Hippocampal formation (tissue), 2 donors: Measurements from ENCODE around the gene SHC1.
"Not testable (repeated sequence)": the region's sequence is repeated elsewhere in the genome, so short reads cannot be mapped to it uniquely, and the experiment has no call there.

Experiments
- DNase-seq, 2 donors: peaks; one replicate each; lab custom pipeline; 2025; lab: John Stamatoyannopoulos, UW

SHC1 gene

GRCh38 chr1:154995301-154995983, 24.9 kb upstream of the SHC1 start:
- not testable (repeated sequence) for DNase-seq

- no peak for DNase-seq
Observed at GRCh38 chr1:154994591-154994990, 24.0 kb upstream of the SHC1 start.

DNA sequence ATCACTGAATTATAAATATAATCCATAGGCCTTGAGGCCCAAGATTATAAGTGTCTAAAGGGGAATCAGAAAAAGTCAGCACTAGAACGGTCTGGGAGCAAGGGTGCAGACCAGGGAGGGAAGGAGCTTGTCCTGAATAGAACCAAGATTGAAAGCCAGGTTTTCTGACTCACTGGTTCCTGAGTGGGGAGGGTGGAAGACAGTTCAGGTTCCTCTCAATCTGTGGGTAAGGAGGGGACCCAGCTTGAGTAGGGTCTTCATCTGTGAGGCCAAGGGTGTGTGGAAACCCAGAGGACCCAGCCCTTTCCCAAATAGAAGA, 23.7 kb upstream of the SHC1 start:
- no peak for DNase-seq

DNA sequence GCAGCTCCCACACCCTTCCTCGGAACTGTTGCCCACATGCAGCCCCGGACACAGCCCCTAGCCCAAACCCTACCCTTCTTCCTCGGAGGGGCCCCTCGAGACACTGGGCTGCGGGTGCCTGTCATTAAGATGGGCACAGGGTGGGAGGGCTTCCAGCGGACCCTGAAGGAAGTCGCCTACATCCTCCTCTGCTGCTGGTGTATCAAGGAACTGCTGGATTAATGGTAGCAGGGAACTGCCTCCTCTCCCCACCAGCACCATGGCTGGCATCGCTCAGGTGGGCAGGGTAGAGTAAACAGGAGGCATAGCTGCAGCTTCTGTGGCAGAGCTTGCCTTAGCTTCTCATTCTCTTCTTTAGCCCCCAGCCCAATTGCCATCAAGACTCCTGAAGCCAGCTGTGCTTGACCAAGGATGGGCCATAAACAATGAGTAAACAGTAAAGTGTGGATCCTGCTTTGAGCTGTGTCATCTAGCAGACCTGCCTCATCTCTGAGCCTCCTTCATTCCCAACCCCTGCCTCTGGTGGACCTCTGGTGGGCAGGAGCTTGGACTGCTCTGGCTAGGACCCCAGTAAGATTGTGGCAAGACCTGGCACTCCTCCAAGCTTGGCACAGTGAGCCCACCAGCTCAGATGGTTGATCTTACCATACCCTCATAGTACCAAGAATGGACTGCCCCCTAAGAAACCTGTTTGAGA, 23.2 kb upstream of the SHC1 start, which contains the start of gene LENEP:
Gene LENEP (plus strand): TSS at position 15 of the 697 bp plus-strand sequence. CDS start 22 bp downstream, at position 37.
- DNase-seq, result no peak

- DNase-seq, result no peak
Observed at GRCh38 chr1:154992721-154993571, 22.4 kb upstream of the SHC1 start.

DNA sequence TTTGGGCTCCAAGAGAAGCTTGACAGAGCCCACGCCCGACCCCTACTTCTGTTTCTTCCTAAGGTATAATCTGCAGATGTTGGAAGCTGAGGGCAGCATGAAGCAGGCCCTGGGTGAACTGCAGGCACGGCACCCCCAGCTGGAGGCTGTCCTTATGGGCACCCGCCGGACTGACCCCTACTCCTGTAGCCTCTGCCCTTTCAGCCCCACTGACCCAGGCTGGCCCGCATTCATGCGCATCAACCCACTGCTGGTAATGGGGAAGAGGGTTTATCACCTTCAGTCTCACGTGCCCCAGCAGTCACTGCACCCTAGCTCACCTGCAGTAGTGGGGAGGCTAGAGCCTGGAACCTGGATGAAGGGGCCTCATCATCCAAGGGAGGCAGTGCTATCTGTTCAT, 19.7 kb upstream of the SHC1 start:
- DNase-seq, result no peak

- no peak for DNase-seq
Observed at GRCh38 chr1:154989195-154989860, 18.8 kb upstream of the SHC1 start.

DNA sequence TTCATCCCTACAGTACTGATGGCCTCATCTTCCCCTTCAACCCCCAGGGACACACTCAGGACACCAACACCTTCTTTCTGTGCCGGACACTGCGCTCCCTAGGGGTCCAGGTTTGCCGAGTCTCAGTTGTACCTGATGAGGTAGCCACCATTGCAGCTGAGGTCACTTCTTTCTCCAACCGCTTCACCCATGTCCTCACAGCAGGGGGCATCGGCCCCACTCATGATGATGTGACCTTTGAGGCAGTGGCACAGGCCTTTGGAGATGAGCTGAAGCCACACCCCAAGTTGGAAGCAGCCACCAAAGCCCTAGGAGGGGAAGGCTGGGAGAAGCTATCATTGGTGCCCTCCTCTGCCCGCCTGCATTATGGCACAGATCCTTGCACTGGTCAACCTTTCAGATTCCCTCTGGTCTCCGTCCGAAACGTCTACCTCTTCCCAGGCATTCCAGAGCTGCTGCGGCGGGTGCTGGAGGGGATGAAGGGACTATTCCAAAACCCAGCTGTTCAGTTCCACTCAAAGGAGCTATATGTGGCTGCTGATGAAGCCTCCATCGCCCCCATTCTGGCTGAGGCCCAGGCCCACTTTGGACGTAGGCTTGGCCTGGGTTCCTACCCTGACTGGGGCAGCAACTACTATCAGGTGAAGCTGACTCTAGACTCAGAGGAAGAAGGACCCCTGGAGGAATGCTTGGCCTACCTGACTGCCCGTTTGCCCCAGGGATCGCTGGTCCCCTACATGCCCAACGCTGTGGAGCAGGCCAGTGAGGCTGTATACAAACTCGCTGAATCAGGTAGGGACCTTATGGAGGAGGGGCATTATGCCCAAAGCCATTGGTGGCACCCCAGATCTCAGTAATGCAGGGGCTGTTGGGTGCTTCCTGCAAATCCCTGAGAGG, 17.8 kb upstream of the SHC1 start:
- no peak for DNase-seq

DNA sequence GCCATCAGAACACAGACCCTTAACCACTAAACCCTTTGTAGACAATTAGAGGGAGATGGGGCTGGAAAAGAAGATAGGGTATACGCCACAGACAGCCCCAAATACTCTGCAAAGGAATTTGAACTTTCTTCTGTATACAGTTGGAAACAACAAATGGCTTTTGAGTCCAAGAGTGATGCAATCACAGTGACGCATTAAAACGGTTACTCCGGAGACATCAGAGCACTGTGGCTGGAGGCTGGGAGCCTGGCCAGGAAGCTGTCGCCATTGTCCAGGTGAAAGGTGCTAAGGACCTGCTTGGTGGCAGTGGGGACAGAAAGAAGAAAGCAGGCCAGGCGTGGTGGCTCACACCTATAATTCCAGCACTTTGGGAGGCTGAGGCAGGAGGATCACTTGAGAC, 16.8 kb upstream of the SHC1 start:
- no peak for DNase-seq

- DNase-seq, result not testable (repeated sequence)
Observed at GRCh38 chr1:154986736-154987135, 16.2 kb upstream of the SHC1 start.

- DNase-seq, result no peak
Observed at GRCh38 chr1:154983776-154984466, 13.4 kb upstream of the SHC1 start.

DNA sequence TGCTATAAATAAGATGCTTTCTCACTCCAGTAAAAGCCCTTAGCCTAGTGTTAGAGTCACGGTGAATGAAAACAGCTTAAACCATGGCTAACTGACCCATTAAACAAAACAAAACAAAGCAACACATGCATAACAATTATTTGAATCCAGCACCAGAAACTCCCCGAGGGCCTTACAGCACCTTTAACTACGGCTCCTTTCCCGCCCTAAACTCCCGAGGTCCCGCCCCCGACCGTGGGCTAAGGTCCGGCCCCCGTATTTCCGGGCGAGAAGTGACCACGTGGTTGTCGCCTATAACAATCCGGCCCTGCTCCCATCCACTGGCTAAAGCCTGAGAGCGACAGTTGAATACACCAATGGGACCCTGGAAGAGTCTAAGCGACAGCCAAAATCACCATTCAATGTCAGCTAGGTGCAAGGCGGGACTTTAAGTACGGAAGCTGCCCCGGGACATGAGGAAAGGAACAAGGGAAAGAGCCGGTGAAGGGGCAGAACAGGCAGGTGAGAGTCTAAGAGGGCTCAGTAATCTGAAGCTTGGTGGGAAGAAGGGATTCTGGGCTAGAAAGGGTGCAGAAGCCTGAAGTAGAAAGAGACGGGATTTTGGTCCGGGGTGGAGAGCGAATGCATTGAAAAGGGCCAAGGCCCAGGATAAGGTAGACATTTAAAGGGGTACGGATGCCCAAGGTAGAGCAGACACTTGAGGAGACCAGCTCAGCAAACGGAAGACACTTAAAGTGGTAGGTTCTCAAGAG, 12.5 kb upstream of the SHC1 start, which contains the start of gene FLAD1:
Gene FLAD1 (plus strand): TSS at position 448 of the 752 bp plus-strand sequence. CDS start 351 bp downstream, outside the sequence.
- DNase-seq, result peak; percentile 96 to 99

DNA sequence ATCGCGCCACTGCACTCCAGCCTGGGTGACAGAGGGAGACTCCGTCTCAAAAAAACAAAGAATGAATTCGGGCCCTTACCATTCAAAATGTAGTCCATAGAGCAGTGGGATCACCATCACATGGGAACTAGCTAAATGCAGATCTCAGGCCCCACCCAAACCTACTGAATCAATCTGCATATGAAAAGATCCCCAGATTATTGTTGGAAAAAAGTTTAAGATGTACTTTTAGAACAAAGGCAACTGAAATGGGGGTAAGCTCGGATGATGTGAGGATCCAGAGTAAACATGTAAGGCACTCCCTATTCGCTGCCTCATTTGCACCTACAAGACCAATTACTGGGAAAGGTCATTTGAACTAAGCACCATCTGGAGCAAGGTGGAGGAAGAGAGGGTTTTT, 11.8 kb upstream of the SHC1 start:
- DNase-seq, result no peak

GRCh38 chr1:154978360-154978759, 7.8 kb upstream of the SHC1 start:
- no peak for DNase-seq

GRCh38 chr1:154977762-154978161, 7.2 kb upstream of the SHC1 start:
- DNase-seq, result not testable (repeated sequence)

- no peak for DNase-seq
Observed at GRCh38 chr1:154975409-154976059, 5.0 kb upstream of the SHC1 start.

DNA sequence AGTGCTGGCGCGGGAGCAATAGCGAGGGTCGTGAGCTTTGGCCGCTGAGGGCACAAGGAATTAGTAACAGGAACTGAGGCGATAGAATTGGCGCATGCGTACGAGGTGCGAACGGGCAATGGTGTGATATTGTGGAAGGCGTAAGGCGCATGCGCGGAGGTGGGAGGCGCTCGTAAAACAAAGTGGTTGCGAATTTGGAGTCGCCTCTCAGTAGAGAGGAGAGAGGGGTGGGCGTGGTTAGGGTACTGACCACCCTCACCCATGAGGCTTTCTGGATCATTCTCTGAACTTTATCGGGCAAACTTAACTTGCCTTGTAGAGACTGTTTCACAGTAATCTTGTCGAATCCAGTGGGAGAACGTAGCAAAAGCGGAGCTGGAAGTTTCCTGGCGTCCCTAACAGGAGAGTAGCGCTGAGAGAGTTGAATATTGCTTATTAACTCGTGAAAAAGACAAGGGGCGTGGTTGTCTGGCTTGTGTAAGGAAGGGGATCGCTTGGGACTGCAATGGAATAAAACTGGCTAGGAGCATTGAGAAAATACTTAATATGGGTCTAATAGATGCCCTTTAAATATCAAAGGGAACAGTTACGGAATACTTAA, 4.4 kb upstream of the SHC1 start:
- DNase-seq, result peak; percentile 87 to 90

DNA sequence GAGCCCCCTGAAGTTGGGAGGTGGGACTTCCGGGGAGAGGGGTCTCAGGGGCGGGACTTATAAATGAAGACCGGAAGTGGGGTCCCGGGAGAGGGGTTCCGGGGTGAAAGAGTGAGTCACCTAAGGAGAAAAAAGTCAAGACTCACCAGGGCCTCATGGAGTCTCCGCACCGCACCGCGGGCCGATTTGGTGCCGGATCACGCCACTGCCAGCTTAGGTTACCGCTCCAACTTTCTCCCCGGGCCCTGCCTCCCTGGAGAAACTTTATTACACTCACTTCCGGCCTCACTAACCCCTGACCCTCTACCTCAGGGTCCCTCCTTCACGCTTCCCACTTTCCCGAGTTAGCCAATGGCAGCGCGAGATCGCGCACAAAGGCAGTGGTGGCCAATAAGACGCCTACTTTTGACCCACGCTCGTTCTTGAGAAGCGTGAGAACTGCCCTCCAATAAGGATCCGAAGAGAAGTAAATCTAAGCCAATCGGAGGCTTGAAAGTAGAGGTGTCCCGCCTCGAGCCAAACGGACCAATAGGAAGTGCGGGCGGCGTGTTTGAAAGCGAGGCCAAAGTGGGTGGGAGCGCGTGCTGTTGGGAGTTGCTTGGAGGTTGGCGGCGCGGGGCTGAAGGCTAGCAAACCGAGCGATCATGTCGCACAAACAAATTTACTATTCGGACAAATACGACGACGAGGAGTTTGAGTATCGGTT, 3.7 kb upstream of the SHC1 start, which contains the start of gene CKS1B:
Gene CKS1B (plus strand): TSS at position 580 of the 706 bp plus-strand sequence. CDS start 65 bp downstream, at position 645.
- peak; percentile 98 to 99 for DNase-seq
